IPS-20b (cell line): ENCODE measurements around the gene EMID1.

ENCODE experiments used
- H3K27ac ChIP-seq: one replicate; pipeline ENCODE4 v1.5.1; 2013; ENCODE audit warnings: low read length
- H3K27me3 ChIP-seq: 2 replicates; pipeline ENCODE4 v1.6.1; 2013; ENCODE audit warnings: mild to moderate bottlenecking, low read length, inconsistent platforms; ENCODE audit not compliant: insufficient read depth
- H3K36me3 ChIP-seq: 2 replicates; pipeline ENCODE4 v1.6.1; 2013; ENCODE audit warnings: low read depth, mild to moderate bottlenecking, inconsistent platforms, low read length, moderate library complexity; ENCODE audit not compliant: insufficient read depth
- H3K4me1 ChIP-seq: 2 replicates; pipeline ENCODE4 v1.6.1; 2013; ENCODE audit warnings: mild to moderate bottlenecking, control low read depth, inconsistent platforms, low read length, moderate library complexity; ENCODE audit not compliant: insufficient read depth
- H3K4me3 ChIP-seq: 2 replicates; pipeline ENCODE4 v1.5.1; 2013; ENCODE audit warnings: mild to moderate bottlenecking, low read length, inconsistent platforms
- H3K9ac ChIP-seq: 2 replicates; pipeline ENCODE4 v1.6.1; 2013; ENCODE audit warnings: low read depth, mild to moderate bottlenecking, inconsistent platforms, low read length, moderate library complexity
- H3K9me3 ChIP-seq: 2 replicates; pipeline ENCODE4 v1.6.1; 2013; ENCODE audit warnings: mild to moderate bottlenecking, low read depth, low read length, inconsistent platforms; ENCODE audit not compliant: insufficient read depth

EMID1 gene

DNA sequence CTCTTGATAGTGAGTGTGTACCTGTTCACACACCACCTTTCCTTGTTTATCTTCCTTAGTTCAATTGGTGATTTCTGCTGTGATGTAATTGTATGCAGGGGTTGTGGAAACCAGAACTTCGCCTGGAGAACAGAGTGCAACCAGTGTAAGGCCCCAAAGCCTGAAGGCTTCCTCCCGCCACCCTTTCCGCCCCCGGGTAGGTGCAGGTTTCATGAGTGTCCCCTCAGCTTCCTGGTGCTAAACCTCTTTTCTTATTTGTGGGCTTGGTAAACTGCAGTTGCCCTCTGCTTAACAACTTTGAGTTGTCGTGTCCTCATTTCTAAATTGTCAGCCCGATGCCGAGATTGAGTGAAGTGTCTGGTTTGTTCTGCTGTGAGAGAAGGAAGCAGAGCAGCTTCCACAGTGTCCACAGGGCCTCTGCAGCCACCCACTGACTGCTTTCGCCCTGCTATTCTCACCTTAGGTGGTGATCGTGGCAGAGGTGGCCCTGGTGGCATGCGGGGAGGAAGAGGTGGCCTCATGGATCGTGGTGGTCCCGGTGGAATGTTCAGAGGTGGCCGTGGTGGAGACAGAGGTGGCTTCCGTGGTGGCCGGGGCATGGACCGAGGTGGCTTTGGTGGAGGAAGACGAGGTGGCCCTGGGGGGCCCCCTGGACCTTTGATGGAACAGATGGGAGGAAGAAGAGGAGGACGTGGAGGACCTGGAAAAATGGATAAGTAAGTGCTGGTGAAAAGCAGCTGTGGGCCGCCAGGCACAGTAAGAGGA, 93.6 kb downstream of the EMID1 start:
- H3K9me3 ChIP-seq: no peaks in the 10 kb centered on the region
- H3K27me3 ChIP-seq: no peaks in the 10 kb centered on the region
- H3K4me1 ChIP-seq: no peaks in the 10 kb centered on the region
- H3K4me3 ChIP-seq: no peak overlapping the region
- no peak overlapping the region for H3K9ac ChIP-seq
- no peak overlapping the region for H3K27ac ChIP-seq
- peaks cover 67% of the 10 kb centered on the region for H3K36me3 ChIP-seq

GRCh38 chr22:29300467-29300806, 94.7 kb downstream of the EMID1 start:
- no peaks in the 10 kb centered on the region for H3K4me1 ChIP-seq
- no peaks in the 10 kb centered on the region for H3K27me3 ChIP-seq
- H3K27ac ChIP-seq: no peak overlapping the region
- H3K4me3 ChIP-seq: no peak overlapping the region
- no peak overlapping the region for H3K9ac ChIP-seq
- peaks cover 56% of the 10 kb centered on the region for H3K36me3 ChIP-seq
- no peaks in the 10 kb centered on the region for H3K9me3 ChIP-seq

GRCh38 chr22:29300807-29301601, 95.3 kb downstream of the EMID1 start:
- no peak overlapping the region for H3K4me3 ChIP-seq
- H3K27me3 ChIP-seq: no peaks in the 10 kb centered on the region
- no peak overlapping the region for H3K9ac ChIP-seq
- peaks cover 50% of the 10 kb centered on the region for H3K36me3 ChIP-seq
- no peak overlapping the region for H3K27ac ChIP-seq
- H3K9me3 ChIP-seq: no peaks in the 10 kb centered on the region
- H3K4me1 ChIP-seq: no peaks in the 10 kb centered on the region

DNA sequence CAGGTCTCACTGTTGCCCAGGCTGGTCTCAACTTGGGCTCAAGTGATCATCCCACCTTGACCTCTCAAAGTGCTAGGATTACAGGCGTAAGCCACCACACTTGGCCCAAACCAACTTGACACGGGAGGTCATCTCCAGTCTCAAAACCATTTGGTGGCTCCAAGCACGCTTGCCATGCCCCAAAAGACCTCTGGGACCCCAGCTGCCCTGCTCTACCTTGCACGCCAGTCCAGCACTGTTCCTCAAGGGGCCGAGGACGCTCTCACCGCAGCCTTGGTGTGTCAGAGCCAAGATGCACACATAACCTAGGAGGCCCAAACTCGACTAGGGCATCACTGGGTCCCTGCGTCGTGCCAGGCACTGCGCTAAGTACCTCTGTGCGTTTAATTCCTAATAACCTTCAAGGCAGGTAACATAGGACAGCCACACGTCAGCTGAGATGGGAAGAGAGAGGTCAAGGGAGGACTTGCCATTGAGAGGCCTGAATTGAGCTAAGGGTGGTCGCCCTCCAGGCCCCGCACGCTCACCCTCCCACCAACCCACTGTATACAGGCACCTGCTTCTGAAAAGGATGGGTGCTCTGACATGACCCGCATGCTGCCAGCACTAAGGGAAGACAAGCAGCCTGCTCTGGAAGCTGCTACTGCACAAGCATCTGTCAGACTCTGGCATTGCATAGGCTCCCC, 96.2 kb downstream of the EMID1 start:
- no peaks in the 10 kb centered on the region for H3K9me3 ChIP-seq
- H3K9ac ChIP-seq: no peak overlapping the region
- no peaks in the 10 kb centered on the region for H3K4me1 ChIP-seq
- no peaks in the 10 kb centered on the region for H3K27me3 ChIP-seq
- peaks cover 42% of the 10 kb centered on the region for H3K36me3 ChIP-seq
- H3K4me3 ChIP-seq: no peak overlapping the region
- H3K27ac ChIP-seq: no peak overlapping the region

GRCh38 chr22:29302402-29302680, 96.6 kb downstream of the EMID1 start:
- Histone ChIP-seq H3K9me3 (no peaks in the 10 kb centered on the region), H3K36me3 (peaks cover 37% of the 10 kb centered on the region), H3K4me1 (no peaks in the 10 kb centered on the region; the same call in 1 of the 2 replicates), H3K27me3 (peaks cover 2% of the 10 kb centered on the region; the same call in 1 of the 2 replicates), H3K27ac (no peak overlapping the region), H3K9ac (no peak overlapping the region), H3K4me3 (no peak overlapping the region)

- H3K4me3 ChIP-seq: no peak overlapping the region
- H3K9me3 ChIP-seq: no peaks in the 10 kb centered on the region
- no peak overlapping the region for H3K9ac ChIP-seq
- no peaks in the 10 kb centered on the region; the same call in 1 of the 2 replicates for H3K4me1 ChIP-seq
- H3K27me3 ChIP-seq: peaks cover 7% of the 10 kb centered on the region; the same call in 1 of the 2 replicates
- peaks cover 32% of the 10 kb centered on the region for H3K36me3 ChIP-seq
- H3K27ac ChIP-seq: no peak overlapping the region
Observed at GRCh38 chr22:29302681-29303465, 97.2 kb downstream of the EMID1 start.

- Histone ChIP-seq H3K27me3 (peaks cover 8% of the 10 kb centered on the region; the same call in 1 of the 2 replicates), H3K36me3 (peaks cover 2% of the 10 kb centered on the region; the same call in 1 of the 2 replicates), H3K9ac (no peak overlapping the region), H3K4me3 (peak overlapping the region; percentile 73; the same call in 1 of the 2 replicates), H3K4me1 (no peaks in the 10 kb centered on the region; the same call in 1 of the 2 replicates), H3K27ac (no peak overlapping the region), H3K9me3 (no peaks in the 10 kb centered on the region)
Observed at GRCh38 chr22:29305836-29306174, 100.1 kb downstream of the EMID1 start.

- Histone ChIP-seq H3K9me3 (no peaks in the 10 kb centered on the region), H3K9ac (peak within 1 kb of the TSS; percentile 65), H3K27me3 (peaks cover 8% of the 10 kb centered on the region; the same call in 1 of the 2 replicates), H3K36me3 (no peaks in the 10 kb centered on the region), H3K4me1 (no peaks in the 10 kb centered on the region; the same call in 1 of the 2 replicates), H3K4me3 (peak within 1 kb of the TSS; percentile 73), H3K27ac (no peak within 1 kb of the TSS)
Observed at GRCh38 chr22:29306175-29306834, 100.6 kb downstream of the EMID1 start, which contains the start of gene GAS2L1. Gene GAS2L1, plus strand, starts transcription at chr22:29306650. Its CDS starts 1,456 bp downstream, at chr22:29308106.

DNA sequence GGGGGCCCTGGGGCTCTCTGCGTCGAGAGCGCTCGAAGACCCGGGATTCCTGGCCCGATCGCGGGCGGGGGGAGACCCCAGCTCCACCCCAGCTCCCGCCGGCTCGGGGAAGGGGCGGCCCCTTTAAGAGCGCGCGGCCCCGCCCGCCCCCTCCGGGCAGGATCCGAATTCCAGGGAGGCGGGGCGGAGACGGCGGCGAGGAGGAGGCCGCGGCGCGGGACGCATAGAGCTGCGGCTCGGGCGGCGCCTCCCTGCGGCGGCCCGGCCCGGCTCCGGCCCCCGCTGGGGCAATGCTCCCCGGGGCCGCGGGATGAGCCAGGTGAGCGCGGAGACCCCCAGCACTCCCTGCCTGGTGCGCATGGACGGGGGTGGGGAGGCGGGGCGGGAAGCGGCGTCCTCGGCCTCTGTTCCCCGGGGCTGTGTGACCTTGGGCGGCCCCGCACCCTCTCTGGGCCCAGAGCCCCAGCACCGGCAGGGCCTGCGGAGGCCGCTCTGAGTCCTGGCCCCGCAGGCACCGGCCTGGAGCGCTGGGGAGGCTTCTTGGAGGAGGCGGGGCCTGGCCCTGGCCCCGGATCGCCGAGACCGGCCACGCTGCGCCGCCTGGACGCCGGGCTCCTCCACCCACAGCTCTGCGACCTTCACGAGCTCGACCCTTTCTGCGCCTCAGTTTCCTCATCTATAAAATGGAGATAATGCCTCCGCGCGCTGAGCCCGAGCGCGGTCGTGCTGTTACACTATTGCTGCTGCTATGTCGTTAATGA, 101.3 kb downstream of the EMID1 start:
- Histone ChIP-seq H3K27ac (no peak overlapping the region), H3K4me1 (no peaks in the 10 kb centered on the region; the same call in 1 of the 2 replicates), H3K4me3 (peak overlapping the region; percentile 73), H3K27me3 (peaks cover 8% of the 10 kb centered on the region; the same call in 1 of the 2 replicates), H3K9ac (peak overlapping the region; percentile 65), H3K36me3 (no peaks in the 10 kb centered on the region), H3K9me3 (no peaks in the 10 kb centered on the region)

DNA sequence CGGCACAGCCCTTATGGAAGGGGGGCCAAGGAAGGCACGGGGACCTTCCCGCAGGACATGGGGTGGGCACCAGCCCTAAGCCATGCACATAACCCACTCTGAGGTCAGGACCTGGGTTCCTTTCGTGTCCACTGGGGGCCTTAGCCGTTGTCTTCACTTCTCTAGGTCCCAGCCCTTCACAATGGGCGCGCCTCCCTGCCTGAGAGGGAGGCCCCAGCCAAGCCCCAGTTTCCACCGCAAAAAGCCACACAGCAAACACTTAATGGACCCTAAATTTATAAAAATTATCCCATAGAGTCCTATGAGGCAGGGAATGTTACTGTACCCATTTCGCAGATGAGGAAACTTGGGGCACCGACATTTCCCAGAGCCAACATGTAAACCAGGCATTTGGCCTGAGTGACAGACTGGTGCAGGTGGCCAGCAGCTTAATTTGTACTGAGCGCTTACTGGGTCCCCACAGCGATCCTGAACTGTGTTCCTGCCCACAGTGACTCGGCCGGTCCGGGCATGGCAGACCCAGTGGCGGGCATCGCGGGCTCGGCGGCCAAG, 102.0 kb downstream of the EMID1 start:
- peaks cover 13% of the 10 kb centered on the region; the same call in 1 of the 2 replicates for H3K27me3 ChIP-seq
- no peaks in the 10 kb centered on the region for H3K9me3 ChIP-seq
- H3K9ac ChIP-seq: peak overlapping the region; percentile 15; the same call in 1 of the 2 replicates
- H3K4me3 ChIP-seq: peak overlapping the region; percentile 73
- H3K36me3 ChIP-seq: no peaks in the 10 kb centered on the region
- no peaks in the 10 kb centered on the region; the same call in 1 of the 2 replicates for H3K4me1 ChIP-seq
- H3K27ac ChIP-seq: no peak overlapping the region
